Activated T-cell treated with anti-CD3 and anti-CD28 coated beads for 1 hour (primary cell): Measurements from ENCODE around the gene CD276.
"Not testable (repeated sequence)": the region's sequence is repeated elsewhere in the genome, so short reads cannot be mapped to it uniquely, and the experiment has no call there.

Source experiments
- DNase-seq: peaks from one replicate; pipeline ENCODE4 v3.0.0-alpha.2; 2020; ENCODE audit warnings: low read depth

The CD276 gene

DNA sequence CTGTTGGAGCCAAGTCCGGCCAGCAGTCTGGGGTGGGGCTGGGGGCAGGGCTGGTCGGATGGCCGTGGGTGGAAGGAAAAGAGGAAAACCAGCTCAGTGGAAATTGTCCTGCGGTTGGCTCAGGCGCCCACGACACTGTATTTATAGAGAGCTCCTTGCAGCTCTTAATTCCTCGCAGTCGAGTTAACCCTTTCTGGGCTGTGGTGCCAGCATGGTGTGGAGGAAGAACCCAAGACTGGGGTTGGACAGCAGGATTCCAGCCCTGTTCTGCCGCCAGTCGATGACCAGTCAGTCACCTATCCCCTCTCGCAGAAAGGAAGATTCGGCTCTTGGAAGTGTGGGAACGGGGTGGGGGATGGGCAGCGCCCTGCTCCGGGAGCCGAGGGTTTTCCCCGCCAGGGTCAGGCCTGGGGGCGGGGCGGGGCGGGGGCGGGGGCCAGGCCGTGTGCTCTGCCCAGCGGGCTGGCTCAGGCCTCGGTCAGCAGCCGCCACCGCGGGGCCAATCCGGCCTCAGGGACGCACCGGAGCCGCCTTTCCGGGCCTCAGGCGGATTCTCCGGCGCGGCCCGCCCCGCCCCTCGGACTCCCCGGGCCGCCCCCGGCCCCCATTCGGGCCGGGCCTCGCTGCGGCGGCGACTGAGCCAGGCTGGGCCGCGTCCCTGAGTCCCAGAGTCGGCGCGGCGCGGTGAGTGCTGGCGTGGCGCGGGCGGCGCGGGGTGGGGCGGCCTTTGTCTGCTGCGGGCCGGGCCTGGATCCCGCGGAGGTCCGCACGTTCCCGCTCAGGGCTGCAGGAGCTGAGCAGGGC, at the start of gene CD276:
Gene CD276, plus strand, starts transcription at position 607 of the 804 bp plus-strand sequence. CDS start 15,257 bp downstream, outside the sequence.
- DNase-seq: no peak

DNA sequence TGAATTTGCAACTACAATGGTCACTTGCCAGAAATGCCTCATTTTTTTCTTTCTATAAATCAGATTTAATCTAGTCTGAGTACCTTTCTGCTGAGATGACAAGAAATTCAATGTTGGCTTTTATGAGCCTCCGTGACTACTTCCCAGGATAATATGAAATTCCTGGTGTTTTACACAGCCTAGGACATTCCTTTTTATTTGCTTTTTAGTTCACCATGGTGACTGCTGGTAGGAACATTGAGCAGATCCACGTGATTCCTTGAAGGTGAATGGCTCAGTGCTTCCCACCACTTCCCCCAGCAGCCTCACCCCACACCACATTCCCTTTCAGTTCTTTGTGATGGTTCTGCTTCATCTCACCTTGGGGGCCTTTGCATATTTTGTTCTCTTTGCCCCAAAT, 46.7 kb upstream of the CD276 start:
- DNase-seq: no peak

DNA sequence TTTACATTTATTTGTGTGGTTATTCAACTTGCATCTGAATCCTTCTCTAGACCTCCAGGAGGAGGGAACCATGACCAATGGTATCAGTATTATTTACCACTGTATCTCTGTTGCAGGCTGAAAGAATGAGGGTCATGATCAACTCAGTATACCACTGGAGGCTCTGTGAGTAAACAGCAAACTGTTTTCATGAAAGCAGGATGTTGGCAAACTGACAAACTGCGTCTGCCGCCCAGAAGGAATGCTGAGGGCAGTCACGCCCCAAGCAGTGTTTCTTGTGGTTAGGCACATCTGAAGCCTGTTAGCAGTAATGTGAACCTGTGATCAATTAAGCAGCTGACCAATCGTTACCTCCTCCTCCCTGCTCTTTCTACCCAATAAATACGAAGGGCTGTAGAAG, 44.7 kb upstream of the CD276 start:
- not testable (repeated sequence) for DNase-seq

- no peak for DNase-seq
Observed at GRCh38 chr15:73647259-73648013, 36.7 kb upstream of the CD276 start.

DNA sequence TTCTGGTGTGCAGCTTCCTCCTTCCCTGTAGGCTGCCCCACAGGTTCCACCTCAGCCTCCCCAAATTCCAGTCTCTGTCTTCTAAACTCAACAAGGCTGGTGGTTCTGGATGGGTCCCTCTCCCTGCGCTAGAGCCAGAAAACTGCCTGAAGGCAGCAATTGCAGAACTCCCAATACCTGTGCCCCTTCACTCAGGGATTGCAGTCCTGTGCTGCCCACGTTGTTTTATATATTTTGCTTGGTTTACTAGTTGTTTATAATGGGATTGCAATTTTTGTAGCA, 36.2 kb upstream of the CD276 start:
- no peak for DNase-seq

- no peak for DNase-seq
Observed at GRCh38 chr15:73650416-73651126, 33.6 kb upstream of the CD276 start.

DNA sequence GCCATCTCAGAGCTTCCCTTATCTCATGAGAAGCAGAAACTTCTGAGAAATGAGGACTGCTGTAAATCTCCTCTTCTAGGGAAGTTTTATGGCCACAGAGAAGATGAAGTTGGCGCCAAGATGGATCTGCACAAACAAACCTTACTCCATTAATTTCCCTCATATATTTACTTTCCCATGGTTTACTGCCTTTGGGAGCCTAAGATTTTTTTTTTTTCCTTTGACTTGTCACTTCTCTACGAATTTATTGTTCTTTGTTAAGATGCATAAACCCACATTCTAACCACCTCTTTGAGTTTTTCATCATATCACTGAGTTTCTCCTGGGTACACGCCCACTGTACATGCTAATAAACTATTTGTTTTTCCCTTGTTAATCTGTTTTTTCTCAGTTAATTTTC, 29.5 kb upstream of the CD276 start:
- no peak for DNase-seq

DNA sequence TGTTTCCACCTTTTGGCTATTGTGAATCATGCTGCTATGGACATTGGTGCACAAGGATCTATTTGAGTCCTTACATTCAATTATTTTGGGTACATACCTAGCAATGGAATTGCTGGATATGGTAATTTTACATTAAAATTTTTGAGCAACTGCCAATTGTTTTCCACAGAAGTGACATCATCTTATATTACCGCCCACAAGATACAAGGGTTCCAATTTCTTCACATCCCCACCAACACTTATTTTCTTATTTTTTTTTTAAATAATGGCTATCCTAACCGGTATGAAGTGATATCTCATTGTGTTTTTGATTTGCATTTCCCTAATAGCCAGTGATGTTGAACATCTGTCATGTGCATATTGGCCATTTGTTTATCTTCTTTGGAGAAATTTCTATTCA, 28.5 kb upstream of the CD276 start:
- no peak for DNase-seq

DNA sequence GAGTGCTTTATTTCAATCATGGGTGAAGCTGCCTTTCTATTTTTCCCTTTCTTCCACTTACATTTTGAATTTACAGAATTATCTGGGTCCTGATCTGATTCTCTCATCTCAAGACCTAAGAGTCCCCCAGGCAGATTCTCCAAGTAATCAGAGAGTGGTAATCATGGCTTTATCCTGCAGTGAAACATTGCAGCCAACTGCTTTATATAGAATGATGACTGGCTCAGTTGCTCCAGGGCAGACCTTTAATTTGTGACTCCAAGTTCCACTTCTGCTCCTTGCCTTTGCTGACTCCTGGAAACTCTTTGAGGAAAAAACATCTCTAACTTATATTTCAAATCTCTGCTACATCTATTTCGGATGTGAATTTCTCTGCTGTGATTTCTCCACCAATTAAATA, 25.5 kb upstream of the CD276 start:
- DNase-seq: no peak

DNA sequence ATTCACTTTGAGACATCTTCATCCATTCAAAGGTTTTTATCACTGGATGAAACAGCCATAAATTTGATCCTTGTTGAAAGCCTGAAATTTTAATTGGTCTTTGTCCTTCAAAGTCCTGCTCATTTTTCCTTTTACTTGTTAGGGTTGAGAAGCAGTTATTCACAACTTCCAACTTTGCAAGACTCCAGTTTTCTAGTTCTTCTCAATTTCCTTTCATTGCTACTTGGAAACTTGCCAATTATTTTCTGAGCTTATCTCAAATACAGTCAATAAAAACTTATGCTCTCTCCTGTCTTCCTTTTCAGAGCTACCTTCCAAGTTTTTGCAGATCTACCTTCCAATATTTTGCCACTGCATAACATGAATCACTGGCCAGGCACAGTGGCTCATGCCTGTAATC, 23.7 kb upstream of the CD276 start:
- no peak for DNase-seq

DNA sequence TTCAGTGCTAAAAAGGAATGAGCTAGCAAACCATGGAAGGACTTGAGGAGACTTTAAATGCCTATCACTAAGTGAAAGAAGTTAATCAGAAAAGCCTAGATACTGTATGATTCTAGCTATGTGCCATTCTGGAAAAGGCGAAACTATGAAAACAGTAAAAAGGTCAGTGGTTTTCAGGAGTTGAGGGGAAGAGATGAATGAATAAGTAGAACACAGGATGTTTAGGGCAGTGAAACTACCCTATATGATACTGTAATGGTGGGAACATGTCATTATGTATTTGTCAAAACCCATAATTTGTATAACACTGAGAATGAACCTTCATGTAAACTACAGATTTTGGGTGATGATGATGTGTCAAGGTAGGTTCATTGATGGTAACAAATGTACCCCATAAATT, 9.6 kb upstream of the CD276 start:
- no peak for DNase-seq

GRCh38 chr15:73677146-73677607, 7.0 kb upstream of the CD276 start:
- DNase-seq: peak; percentile 28

DNA sequence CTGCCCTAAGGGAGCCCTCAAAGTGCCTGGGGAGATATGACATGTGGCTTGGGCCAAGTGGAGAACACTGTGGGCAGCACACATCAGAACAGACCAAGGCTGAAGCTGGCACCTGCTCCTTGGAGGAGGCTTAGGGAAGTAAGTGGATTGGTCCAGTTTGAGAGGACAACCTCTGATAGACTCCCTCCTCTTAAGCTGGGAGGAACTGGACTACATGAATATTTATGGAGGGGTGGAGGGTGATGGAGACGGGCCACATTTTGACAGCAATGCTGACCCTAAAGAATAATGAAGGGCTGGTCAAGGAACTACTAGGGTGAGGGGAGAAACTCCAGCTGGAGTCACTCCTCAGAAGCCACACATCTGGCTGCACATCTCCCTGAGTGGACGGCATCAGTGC, 6.5 kb upstream of the CD276 start:
- no peak for DNase-seq

DNA sequence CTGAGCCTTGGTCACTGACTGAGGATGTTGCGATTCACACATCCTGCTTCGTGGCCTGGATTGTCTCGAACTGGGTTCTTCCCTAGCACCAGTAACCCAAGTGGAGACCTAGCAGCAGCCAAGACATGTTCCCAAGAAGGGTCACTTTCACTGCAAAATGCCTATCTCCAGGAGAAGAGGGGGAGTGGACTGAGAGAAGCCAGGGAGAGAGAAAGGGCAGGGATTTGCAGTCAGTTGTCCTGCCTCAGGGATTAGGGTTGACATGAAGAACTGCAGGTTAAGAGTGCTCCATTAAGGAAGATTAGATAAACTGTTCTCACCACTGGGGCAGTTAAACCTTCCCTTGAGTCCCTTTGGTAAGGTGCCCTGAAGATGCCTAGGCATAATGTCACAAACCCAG, 5.7 kb upstream of the CD276 start:
- no peak for DNase-seq

- DNase-seq: no peak
Observed at GRCh38 chr15:73679180-73679579, 5.0 kb upstream of the CD276 start.

GRCh38 chr15:73679964-73680363, 4.2 kb upstream of the CD276 start:
- DNase-seq: no peak

DNA sequence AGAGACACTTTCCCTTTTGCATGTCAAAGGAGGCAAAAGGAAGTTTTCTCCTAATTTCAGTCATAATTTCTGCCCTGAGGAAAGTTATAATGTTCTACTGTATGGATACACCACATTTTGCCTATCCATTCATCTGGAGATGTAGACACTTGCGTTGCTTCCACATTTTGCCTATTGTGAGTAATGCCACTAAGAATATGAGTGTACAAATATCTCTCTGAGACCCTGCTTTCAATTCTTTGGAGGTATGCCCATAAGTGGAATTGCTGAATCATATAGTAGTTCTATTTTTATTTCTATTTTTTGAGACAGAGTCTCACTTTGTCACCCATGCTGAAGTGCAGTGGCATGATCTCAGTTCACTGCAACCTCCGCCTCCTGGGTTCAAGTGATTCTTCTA, 3.6 kb upstream of the CD276 start:
- no peak for DNase-seq

GRCh38 chr15:73681063-73681462, 3.1 kb upstream of the CD276 start:
- no peak for DNase-seq

- no peak for DNase-seq
Observed at GRCh38 chr15:73681856-73682599, 2.2 kb upstream of the CD276 start.

GRCh38 chr15:73682600-73683090, 1.5 kb upstream of the CD276 start:
- no peak for DNase-seq

GRCh38 chr15:73683257-73683776, 866 bp upstream of the CD276 start:
- DNase-seq: no peak
